COLO668 (cell line): ENCODE data around the gene HOXC5.

Experiments
- DNase-seq: peaks from one replicate; lab custom pipeline; 2025; ENCODE audit not compliant: unreplicated experiment; lab: John Stamatoyannopoulos, UW

Gene HOXC5

DNA sequence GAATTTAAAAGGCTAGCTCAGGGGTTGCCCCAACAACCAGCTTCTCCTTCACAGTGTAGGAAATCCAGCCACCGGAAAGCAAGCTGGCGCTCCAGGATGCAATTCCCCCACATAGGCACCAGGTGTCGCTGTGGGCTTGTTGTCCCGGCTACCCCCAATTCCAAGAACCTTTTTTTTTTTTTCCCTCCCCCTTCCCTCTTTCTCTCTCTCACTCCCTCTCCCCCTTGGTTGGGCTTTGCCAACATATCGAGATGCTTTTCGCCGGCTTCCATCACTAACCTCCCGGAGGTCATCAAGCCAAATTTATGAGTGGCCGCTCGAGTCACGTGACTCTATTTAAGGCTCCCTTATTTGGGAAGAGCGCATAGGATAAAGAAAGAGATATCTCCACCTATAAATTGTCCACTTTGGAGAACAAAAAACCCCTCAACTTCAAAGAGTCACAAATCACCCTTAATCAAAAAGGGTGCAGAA is at the start of gene HOXC5:
Gene HOXC5 (plus strand): TSS at position 424 of the 474 bp plus-strand sequence. CDS start 73 bp downstream, outside the sequence.
- peak; percentile 32 for DNase-seq

DNA sequence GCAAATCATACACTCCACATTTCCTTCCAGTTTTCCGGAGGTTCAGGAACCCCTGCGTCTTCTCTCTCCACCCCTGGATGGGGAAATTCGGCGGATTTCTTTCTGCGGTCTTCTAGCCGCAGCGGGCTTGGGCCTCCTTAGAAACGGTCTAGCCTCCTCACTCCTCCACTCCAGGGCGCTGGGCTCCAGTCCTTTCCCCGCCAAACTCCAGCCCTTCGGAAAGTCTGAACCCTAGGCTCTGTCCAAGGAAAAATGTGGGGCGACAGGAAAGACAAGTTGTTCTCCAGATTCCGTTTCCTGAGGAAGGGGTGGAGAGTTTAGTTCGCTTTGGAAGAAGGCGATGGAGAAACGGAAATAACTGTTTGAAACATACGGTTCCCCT is 49.3 kb upstream of the HOXC5 start:
- DNase-seq = no peak

DNA sequence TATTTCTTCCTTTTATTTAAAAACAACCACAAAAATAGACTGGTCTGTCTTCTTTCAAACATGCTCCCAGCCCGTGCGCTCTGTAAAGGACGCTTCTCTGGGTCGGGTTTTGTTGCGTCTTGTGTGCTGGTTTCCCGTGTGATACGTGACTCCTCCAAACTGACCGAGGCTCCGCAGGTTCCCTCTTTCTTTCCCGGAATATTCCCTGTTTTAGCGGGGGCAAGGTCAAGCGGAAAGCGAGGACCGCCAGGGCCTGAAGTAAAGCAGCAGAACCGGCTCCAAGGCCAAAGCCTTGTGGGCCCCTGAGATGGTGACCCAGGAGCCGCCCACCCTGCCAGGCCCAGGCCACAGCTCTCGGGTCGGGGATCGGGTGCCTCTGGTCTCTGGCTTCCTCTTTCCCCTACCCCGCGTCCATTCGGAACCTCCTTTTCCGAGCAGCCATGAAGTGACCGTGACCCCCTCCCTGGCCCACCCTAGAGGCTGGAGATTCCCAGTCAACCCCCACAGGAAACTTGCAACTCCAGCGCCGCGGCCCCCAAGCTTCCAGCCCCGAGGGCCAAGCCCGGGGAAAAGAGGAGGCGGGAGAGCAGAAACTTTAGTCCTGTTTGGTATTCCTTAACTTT is 48.8 kb upstream of the HOXC5 start:
- no peak for DNase-seq

DNA sequence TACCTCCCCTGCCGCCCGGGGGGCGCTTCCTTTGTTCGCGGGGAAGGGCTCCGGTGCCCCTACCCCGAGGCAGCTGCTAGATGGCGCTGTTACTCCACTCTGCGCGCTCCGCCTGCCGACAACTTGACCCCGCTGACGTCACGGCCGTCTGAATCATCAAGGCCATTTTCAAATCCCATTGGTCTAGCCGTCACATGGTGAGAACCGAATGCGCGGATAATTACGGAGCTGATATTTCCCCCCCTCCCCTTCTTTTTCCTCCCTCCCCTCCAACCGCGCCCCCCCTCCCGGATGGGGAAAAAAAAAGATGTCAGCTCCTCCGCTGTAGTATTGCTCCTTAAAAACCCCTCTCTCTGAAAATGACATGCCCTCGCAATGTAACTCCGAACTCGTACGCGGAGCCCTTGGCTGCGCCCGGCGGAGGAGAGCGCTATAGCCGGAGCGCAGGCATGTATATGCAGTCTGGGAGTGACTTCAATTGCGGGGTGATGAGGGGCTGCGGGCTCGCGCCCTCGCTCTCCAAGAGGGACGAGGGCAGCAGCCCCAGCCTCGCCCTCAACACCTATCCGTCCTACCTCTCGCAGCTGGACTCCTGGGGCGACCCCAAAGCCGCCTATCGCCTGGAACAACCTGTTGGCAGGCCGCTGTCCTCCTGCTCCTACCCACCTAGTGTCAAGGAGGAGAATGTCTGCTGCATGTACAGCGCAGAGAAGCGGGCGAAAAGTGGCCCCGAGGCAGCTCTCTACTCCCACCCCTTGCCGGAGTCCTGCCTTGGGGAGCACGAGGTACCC is 47.8 kb upstream of the HOXC5 start, which contains the start of gene HOXC10:
Gene HOXC10 (plus strand): TSS at position 246 of the 791 bp plus-strand sequence. CDS start 114 bp downstream, at position 360.
- DNase-seq = peak; percentile 33

DNA sequence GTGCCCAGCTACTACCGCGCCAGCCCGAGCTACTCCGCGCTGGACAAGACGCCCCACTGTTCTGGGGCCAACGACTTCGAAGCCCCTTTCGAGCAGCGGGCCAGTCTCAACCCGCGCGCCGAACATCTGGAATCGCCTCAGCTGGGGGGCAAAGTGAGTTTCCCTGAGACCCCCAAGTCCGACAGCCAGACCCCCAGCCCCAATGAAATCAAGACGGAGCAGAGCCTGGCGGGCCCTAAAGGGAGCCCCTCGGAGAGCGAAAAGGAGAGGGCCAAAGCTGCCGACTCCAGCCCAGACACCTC is 47.2 kb upstream of the HOXC5 start:
- no peak for DNase-seq

DNA sequence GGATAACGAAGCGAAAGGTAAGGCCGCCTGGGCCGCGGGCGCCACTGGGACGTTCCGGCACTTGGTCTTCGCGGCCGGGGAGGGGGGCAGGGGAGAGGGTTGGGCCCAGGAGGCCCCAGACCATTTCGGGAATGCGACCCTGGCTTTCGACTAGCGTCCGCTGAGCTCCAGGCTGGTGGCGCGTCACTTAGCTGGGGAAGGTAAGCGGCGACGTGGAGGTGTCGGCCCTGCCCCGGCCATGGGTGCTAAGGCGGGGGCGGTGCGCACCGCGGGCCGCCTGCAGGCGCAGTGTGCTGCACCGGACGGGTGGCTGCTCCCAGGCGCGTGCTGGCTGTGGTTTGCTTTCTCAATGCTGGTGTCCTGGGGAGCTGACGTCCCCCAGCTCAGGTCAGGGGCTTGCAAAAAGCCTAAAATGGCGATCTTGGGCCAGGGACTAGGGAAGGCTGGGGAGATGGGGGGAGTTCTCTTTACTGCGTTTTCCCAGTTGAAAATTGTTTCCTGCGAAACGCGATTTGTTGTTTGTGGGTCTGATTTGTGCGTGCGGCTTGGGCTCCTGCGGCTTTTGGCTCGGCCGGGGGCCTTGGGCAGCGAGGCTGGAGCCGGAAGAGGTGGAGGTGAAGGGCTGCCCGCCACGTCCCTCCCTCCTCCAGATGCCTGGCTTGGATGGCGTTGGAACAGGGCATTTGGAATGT is 46.7 kb upstream of the HOXC5 start:
- no peak for DNase-seq

DNA sequence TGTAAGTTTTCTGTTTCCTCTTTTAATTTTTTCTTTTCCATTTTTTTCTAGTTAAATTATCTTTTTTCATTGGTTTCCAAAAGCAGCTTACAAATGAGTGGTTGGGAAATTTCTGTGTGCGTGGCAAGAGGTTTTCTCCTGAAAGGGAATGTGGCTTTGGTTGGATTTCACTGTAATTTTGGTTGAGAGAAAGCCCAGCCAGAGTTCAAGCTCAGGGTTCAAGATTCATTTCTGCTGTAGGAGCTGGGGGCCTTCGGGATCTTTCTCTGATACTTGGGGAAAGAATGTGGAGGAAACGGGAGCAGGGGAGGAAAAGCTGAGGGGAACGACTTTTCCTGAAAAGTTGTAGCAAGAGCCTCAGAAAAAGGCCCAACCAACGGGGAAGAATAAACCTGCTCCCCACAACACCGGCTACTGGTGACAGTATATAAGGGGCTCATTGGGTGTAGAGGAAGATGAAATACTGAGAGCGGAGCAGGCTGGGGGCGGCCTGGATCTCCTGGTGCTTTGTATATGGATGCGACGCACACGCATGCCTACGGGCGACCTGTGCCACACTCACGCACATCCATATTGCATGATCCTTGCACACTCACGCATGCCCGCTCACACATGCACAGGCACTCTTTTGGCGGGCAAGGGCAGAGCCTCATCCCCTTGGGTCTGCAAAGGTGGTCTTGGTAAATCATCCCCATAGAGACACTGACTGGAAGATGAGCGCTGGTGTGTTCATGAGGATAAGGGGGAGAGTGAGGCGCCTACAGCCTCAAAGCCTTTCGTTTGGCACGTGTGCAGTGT is 46.0 kb upstream of the HOXC5 start:
- no peak for DNase-seq

DNA sequence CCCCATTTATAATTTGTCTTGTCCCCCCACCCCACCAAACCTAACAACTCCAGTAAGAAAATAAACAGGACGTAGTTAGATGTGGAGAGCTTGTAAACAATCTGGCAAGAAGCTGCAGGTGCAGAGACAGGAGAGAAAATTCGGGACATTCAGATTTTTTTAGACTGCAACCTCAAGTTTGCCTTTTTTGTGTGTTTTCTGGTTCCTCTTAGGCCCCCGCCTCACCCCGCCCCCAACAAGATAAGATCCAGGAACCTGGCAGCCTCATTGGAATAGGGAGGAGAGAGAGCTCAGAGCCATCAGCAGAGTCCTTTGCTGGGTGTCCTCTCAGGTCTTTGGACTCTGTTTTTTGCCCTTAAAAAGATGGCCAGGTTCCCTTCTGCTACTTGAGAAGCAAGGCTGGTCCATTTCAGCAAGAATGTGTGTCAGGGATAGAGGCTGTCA is 45.0 kb upstream of the HOXC5 start:
- DNase-seq = no peak

DNA sequence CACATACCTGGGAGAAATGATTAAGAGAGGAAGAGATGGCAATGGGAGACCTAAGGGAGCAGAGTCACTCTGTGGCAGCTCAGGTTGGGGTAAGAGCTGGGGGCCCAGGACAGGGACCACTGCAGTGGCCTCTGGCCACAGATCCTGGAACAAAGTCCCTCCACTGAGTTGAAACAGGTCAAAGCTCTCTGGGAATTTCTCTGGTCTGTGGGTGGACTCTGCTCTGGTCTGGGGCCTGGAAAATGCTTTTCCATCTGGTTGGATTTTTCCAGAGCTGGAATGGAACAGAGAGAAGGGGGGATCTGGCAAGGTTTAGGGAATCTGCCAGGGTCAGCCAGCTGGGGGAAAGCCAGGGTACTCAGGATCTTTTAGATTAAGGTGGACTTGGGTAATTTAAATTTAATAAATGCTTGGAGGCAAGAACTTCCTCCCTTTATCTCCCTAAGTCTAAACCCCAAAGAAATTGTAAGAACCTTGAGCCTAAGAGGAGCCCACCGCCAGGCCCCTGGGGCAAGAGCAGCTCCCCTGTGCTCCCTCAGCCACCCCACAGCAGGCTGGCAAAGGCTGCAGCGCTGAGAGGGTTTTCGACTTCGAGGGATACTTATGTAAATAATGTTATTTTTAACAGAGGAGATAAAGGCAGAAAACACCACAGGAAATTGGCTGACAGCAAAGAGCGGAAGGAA is 44.2 kb upstream of the HOXC5 start:
- no peak for DNase-seq

DNA sequence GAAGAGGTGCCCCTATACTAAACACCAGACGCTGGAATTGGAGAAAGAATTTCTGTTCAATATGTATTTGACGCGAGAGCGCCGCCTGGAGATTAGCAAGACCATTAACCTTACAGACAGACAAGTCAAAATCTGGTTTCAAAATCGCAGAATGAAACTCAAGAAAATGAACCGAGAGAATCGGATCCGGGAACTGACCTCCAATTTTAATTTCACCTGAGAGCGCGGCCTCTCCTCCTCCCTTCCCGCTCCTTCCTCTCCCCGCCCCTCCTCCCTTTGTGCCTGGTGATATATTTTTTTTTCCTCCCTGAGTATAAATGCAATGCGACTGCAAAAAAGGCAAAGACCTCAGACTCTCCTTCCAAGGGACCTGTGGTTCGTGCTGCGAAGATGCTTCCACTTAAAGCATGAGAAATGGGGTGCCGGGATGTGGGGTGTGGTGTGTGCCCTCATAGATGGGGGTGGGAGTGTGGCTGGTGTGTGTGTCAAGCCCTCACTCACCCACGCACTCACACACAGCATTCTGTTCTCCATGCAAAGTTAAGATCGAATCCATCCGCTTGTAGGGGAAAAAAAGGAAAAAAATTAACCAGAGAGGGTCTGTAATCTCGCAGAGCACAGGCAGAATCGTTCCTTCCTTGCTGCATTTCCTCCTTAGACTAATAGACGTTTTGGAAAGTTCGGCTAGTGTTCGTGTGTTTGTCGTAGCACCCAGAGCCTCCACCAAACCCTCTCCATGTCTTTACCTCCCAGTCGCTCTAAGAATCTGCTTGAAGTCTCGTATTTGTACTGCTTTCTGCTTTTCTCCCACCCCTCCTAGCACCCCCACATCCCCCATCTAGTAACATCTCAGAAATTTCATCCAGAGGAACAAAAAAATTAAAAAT is 43.4 kb upstream of the HOXC5 start:
- DNase-seq = peak; percentile 1

DNA sequence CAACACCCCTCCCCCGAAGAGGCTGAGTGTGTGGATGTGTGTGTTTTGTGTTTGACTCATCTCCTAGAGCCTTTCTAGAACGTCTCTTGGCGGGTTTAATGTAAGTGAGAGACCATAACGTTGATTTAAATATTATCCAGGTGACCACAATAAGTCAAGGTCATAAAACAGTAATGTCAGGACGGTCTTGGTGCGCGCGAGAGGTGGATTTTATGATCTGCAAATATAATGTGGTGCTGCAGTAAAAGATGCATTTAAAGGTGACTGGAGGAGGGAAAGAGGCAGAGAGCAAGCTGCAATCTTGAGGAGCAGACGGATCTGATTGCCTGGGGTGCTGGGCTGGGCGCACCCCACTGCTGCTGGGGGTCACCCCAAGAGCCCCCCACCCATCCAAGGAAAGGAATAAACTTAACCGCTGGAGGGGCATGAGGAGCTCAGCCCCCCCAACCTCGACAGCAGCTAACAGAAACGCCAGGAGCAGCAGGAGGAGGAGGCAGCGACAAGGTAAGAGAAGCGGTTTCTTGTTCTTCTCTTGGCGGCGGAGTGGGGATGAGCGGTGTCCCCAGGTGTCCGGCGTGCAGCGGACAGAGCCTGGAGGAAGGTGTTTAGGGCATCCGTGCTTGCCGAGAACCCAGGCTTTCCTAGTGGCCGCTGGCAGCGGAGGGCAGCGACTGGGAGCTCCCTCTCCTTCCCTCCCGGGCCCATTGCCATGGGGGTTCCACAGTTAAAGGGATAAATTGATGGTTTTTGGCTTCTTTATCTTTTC is 42.4 kb upstream of the HOXC5 start:
- no peak for DNase-seq

DNA sequence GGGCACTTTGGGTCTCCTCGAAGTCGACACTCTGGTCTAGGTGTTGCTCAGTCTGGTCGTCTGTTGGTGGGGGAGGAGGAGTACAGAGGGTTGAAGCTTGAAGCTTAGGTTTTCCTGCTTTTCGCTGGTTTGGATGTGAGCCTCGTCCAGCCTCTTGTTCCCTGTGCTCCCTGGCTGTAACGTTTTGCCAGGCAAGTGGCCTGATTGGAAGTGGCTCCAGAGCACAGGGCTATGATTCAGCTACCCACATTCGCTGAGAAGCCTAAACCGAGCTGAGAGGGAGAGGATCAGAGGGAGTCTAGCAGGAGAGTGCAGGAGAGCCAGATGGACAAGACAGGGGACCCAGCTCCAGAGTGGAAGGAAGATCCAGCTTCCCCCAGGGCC is 41.8 kb upstream of the HOXC5 start:
- DNase-seq = no peak

DNA sequence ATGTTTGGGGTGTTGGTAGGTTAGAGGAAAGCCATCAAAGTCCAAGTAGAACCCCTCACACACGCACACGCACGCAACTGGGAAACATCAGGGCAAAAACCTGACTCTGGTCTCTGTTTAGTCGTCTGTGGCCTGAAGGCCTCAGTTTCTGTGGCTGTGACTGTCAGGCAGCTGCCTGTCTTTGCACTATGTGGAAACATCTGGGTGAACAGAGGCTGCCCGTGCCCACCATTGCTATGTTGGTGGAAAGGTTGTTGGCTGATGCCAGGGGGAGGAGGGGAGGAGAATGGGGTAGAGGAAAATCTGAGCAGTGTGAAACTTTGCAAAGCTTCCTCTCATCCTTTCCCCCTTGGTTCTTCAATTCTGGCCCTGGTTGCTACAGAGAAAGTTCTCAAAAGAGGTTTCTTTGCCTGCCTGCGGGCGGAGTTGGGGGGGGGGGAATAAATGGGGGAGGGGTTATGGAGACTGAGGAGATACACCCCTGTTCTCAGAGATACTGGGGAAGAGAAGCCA is 40.4 kb upstream of the HOXC5 start:
- DNase-seq = no peak

DNA sequence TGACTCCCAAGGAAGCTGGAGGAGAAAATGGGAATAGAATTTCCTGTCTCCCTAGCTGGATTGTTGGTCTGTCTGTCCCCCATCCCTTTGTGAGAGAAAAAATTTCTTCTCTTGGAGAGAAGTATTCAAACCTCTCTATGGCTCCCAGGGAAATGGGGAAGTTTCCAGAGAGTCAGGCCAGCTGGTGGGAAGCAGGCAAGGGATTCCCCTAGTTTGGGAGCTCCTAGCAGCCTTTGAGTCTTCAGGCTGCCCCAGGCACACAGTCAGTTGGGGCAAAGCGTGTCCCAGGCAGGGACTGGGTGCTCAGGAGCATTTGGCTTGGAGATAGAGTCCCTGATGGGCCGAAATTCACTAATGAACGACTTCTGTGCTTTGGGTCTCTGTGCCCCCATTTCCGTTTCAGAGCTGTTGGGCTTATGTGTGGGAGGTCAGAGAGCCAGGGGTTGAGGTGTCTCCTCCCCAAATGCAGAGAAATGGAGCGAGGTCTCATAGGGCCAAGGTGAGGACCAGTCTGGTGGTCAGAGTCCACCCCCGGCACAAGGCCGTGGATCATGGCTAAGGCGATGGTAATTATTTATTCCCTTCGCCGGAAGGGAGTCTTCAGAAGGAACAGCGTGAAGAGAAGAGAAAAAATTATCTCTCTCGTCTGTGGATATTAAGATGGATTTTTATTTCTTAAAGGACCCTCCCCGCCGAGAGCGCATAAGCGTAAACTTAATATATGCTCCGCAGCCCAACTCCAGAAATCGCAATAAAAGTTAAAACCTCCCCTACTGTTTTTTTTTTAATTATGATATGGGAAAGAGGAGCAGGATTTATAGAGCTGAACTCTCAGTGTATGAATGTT is 39.5 kb upstream of the HOXC5 start:
- no peak for DNase-seq

DNA sequence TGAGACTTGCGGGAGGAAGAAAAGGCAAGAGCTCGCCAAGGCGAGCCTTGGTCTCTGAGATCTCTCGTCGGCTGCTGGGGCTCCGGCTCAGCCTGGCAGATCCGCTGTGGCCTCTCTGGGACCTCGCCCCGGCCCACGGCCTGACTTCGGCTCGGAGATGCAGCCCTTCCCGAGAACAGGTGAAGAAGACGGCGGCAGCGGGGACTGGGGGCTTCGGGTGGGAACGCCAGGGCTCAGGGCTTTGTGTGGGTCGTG is 38.9 kb upstream of the HOXC5 start:
- DNase-seq = no peak

DNA sequence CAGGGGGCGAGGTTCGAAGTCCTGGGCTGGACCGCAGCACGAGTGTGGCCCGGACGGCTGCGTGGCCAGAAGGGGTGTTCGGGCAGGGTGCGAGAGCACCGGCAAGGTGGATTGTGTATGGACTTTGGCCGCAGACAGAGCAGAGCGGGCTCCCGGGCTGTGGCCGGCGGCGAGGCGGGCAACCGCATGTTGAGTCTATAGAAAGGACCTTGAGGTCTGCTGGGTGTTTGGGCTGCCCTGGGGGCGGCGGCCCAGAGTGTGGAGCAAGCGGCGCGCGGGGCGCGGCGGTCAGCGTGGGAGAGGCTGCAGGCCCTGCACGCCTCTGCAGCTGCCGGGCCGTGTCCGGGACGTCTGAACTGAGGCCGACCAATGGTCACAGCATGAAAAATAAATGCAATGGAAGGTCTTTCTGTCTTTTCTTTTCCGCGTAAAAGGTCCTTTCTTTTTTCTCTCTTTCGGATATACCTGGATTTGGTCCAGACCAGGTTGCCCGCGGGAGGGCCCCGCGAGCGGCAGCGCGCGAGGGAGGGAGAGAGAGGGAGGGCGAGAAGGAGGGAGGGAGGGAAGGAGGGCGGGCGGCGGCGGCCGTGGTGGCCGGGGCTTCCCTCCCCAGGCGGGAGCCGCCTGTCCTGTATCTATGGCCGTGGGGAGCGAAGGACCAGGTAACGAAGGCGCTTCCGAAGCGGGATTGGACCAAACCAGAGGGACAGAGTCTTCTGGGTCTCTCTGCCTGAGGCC is 38.4 kb upstream of the HOXC5 start:
- peak; percentile 1 for DNase-seq

DNA sequence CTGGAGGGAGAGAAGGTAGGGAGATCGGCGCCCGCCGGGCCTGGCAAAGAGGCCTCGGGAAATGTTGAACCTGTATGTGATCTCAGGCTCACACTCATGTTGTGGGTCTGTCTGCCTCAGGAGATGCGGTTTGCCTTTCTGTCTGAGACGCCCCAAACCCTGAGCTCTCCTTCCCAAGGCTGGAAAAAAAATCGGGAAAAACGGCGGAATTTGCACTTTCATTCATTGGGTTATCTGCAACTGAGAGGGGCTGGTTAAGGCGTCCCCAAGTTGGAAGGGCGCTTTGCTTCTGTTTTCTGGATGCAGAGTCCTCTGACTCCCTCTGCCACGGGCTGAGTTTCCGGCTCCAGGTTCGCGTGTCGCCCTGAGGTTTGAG is 37.9 kb upstream of the HOXC5 start:
- no peak for DNase-seq
